Measurements from ENCODE around the gene DSCAM. TPM values are rescaled to one million over a fixed set of nuclear protein-coding genes. Genes with fewer than 3 reads are reported as not detected.

DSCAM gene
- total and polyA plus RNA-seq, 8 donors, result 0.37 TPM; not detected in 7

GRCh38 chr21:40381111-40381510 lies 465.8 kb downstream of the DSCAM start:
- Histone ChIP-seq H3K4me3 (no peak overlapping the region), H3K4me1 (peaks cover 0 to 3% (median 2%) of the 10 kb centered on the region in 4 donors), H3K9me3 (no peaks in the 10 kb centered on the region), H3K27me3 (peaks cover 0 to 5% (median 0%) of the 10 kb centered on the region in 3 donors), H3K36me3 (no peaks in the 10 kb centered on the region), H3K27ac (no peak overlapping the region)
- 85 to 90% (median 87%) methylated on average over 5 of the region's 5 CpGs for WGBS, 5 donors
- TF ChIP-seq EP300 (IDR thresholded peaks at IDR 0.05) (no peak), POLR2AphosphoS5 (IDR thresholded peaks at IDR 0.05) (no peak), POLR2A (IDR thresholded peaks at IDR 0.05) (no peak)
- TF ChIP-seq, protein P1, sequence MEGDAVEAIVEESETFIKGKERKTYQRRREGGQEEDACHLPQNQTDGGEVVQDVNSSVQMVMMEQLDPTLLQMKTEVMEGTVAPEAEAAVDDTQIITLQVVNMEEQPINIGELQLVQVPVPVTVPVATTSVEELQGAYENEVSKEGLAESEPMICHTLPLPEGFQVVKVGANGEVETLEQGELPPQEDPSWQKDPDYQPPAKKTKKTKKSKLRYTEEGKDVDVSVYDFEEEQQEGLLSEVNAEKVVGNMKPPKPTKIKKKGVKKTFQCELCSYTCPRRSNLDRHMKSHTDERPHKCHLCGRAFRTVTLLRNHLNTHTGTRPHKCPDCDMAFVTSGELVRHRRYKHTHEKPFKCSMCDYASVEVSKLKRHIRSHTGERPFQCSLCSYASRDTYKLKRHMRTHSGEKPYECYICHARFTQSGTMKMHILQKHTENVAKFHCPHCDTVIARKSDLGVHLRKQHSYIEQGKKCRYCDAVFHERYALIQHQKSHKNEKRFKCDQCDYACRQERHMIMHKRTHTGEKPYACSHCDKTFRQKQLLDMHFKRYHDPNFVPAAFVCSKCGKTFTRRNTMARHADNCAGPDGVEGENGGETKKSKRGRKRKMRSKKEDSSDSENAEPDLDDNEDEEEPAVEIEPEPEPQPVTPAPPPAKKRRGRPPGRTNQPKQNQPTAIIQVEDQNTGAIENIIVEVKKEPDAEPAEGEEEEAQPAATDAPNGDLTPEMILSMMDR (IDR thresholded peaks at IDR 0.05), result no peak
- intact Hi-C loops (cut with DNase I; ENCODE audit: low total_unique reads), result no loop called here
- DNase-seq, result no peak

GRCh38 chr21:40379881-40380810 lies 466.8 kb downstream of the DSCAM start:
- H3K4me1 ChIP-seq, result no peaks in the 10 kb centered on the region
- H3K27me3 ChIP-seq, result peaks cover 0 to 5% (median 0%) of the 10 kb centered on the region in 3 donors
- H3K36me3 ChIP-seq, result no peaks in the 10 kb centered on the region
- H3K4me3 ChIP-seq, result no peak overlapping the region
- TF ChIP-seq, protein P1 (IDR thresholded peaks at IDR 0.05), result no peak
- TF ChIP-seq EP300 (IDR thresholded peaks at IDR 0.05), result no peak
- no peaks in the 10 kb centered on the region for H3K9me3 ChIP-seq
- WGBS, 5 donors, result 76 to 83% (median 81%) methylated on average over 11 of the region's 11 CpGs
- intact Hi-C loops (cut with DNase I; ENCODE audit: low total_unique reads), result no loop called here
- no peak overlapping the region for H3K27ac ChIP-seq
- no peak for DNase-seq

- Histone ChIP-seq H3K36me3 (no peaks in the 10 kb centered on the region), H3K4me3 (no peak overlapping the region), H3K4me1 (no peaks in the 10 kb centered on the region), H3K27ac (no peak overlapping the region), H3K9me3 (no peaks in the 10 kb centered on the region), H3K27me3 (no peaks in the 10 kb centered on the region)
- TF ChIP-seq, protein P1 (IDR thresholded peaks at IDR 0.05), result no peak
- no peak for TF ChIP-seq EP300 (IDR thresholded peaks at IDR 0.05)
- TF ChIP-seq POLR2AphosphoS5 (IDR thresholded peaks at IDR 0.05), result no peak
- no peak for TF ChIP-seq POLR2A (IDR thresholded peaks at IDR 0.05)
- WGBS, 5 donors, result 94 to 98% (median 95%) methylated on average over 5 of the region's 5 CpGs
- no peak for DNase-seq
- intact Hi-C loops (cut with DNase I; ENCODE audit: low total_unique reads), result no loop called here
These were observed 469.8 kb downstream of the DSCAM start for GRCh38 chr21:40377135-40377534.

- no peak for TF ChIP-seq EP300 (IDR thresholded peaks at IDR 0.05)
- TF ChIP-seq, protein P1 (IDR thresholded peaks at IDR 0.05), result no peak
- no peak for TF ChIP-seq POLR2AphosphoS5 (IDR thresholded peaks at IDR 0.05)
- TF ChIP-seq POLR2A (IDR thresholded peaks at IDR 0.05), result no peak
These were observed 473.2 kb downstream of the DSCAM start for GRCh38 chr21:40373761-40374160.

More at GRCh38 chr21:40373761-40374160, 473.2 kb downstream of the DSCAM start:
- intact Hi-C loops (cut with DNase I; ENCODE audit: low total_unique reads), result no loop called here
- no peaks in the 10 kb centered on the region for H3K36me3 ChIP-seq
- H3K27me3 ChIP-seq, result no peaks in the 10 kb centered on the region
- no peaks in the 10 kb centered on the region for H3K4me1 ChIP-seq
- H3K9me3 ChIP-seq, result no peaks in the 10 kb centered on the region
- DNase-seq, result no peak
- H3K27ac ChIP-seq, result no peak overlapping the region
- 47 to 57% (median 54%) methylated on average over 2 of the region's 2 CpGs for WGBS, 5 donors
- H3K4me3 ChIP-seq, result no peak overlapping the region
